Measurements from ENCODE around the gene PTPRG.

DNA sequence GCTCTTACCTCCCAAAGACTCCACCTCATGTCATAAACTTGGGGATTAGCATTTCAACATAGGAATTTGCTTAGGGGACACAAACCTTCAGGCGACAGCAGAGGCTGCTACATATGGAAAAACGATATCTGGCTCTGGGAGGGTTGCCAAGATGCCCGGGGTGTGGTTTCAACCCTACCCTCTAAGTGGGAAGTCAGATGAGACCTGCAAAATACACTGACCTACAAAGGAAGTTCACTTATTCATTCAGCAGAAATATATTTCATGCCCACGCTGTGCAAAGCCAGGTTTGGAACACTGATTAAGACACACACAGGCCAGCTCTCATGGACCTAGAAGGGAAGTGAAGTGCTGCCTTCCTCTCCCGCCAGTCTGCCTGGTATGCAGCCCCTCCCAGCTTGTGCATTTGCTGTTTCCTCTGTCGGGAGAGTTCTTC is 572.7 kb downstream of the PTPRG start:
- TF ChIP-seq CTCF (IDR thresholded peaks at IDR 0.05) (no peak), POLR2A (IDR thresholded peaks at IDR 0.05) (no peak)

Data from body of pancreas (tissue), 4 donors.